AG09319 (cell line): ENCODE results near the gene RBMX.

Experiments used
- DNase-seq: peaks from one replicate; pipeline ENCODE4 v3.0.0-alpha.2; 2010; ENCODE audit warnings: low read depth; ENCODE audit errors: extremely low read depth
- CTCF ChIP-seq: IDR thresholded peaks from 2 replicates; pipeline ENCODE4 v1.5.1; 2011; ENCODE audit warnings: low read depth, mild to moderate bottlenecking, inconsistent platforms, low read length, moderate library complexity

Gene RBMX

DNA sequence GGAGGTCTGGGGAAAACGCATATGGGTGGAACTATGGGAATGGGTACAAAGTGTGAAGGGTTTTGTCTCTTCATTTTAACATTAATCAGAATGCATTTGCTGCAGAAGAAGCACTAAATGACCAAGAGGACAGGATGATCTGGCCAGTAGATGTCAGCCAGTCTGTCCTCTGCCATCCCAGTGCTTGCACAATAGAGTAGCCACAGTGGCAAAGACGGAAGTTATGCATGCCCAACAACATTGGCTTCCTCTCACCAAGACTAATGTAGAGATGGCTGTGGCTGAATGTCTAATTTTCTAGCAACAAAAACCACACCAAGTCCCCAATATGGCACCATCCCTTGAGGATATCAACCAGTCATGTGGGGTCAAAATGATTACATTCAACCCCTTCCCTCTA lies 54.8 kb downstream of the RBMX start:
- DNase-seq, result no peak
- TF ChIP-seq CTCF, result no peak
